HG03571 (cell line): Measurements from ENCODE around the gene ZBTB32.

ENCODE experiments used
- ATAC-seq: cut with Tn5 transposase; IDR thresholded peaks from one replicate; pipeline ENCODE4 v1.9.1; 2021; ENCODE audit not compliant: unreplicated experiment

ZBTB32 gene

DNA sequence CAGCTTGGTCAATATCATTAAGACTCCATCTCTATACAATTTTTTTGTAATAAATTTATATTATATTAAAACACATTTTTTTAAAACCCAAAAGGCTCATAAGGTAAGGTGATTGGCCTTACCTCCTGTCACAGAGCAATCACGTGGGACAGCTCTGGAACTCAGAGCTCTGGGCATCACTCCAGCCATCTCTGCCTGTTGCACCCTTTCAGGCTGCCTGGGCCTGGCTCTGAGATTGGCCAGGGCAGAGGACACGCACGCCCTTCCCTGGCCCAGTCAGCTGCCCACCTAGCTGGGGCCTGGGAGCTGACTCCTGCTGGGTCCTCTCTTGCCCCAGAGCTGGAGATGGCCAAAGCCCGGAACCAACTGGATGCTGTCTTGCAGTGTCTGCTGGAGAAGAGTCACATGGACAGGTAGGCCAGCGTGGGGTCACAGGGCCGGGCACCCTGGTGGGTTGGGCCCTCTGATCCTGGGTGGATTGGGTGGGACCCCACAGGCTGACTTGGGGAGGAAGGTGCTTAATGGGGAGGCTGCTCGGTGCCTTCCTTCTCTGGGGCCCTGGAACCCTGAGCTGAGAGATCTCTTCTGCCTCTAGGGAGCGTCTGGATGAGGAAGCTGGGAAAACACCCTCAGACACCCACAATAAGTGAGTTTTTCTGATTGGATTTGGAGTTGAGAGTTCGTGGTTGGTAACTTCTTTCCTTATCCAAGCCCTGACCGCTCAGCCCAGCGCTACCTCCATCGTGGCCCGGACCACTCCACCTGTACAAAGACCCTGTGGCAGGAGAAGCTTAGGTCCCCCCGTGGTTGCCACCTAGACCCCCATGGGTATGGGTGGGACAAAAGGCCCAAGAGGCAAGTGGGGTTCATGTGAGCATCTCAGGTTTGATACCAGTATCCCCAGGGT is 47.7 kb downstream of the ZBTB32 start:
- no peak for ATAC-seq

DNA sequence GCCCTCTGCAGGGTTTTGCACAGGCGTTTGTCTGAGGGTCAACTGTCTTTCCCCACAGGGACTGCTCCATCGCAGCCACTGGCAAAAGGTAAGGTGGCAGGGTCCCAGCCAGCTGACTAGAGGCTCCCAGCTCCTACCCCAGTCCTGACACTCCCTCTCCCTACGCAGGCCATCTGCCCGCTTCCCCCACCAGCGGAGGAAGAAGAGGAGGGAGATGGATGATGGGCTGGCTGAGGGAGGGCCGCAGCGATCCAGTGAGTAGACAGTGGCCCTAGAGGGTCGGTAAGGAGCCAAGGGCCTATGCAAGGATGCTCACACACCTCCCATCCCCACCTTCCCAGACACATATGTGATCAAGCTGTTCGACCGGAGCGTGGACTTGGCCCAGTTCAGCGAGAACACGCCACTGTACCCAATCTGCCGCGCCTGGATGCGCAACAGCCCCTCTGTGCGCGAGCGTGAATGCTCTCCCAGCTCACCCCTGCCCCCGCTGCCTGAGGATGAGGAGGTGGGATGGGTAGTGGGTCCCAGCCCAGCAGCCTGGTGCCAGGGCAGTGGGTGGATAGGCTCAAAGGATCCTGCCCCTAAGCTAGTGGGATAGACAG is 48.5 kb downstream of the ZBTB32 start:
- ATAC-seq: no peak

DNA sequence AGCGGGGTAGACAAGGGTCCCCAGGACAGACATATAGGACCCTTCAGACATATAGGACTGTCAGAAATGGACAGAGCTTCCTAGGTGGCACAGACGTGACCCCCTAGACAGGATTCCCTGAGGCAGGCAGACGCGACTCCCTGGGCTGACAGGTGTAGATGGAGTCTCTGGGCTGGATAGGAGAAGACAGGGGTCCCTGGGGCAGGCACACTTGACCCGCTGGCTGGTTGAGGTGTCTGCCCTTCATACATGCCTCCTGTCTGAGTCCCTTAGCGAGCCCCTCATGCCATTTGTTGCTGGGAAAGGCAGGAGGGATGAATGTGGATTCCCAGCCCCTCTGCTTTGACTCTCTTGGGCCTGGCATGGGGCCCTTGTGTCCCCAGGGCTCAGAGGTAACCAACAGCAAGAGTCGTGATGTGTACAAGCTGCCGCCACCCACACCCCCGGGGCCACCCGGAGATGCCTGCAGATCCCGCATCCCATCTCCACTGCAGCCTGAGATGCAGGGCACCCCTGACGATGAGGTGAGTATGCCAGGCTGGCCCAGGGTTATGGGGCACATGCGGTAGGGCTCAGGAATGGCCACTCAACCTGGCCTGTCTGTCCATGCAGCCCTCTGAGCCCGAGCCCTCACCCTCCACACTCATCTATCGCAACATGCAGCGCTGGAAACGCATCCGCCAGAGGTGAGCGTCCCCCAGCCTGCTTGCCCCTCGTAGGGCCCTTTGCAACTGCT is 49.4 kb downstream of the ZBTB32 start:
- no peak for ATAC-seq

DNA sequence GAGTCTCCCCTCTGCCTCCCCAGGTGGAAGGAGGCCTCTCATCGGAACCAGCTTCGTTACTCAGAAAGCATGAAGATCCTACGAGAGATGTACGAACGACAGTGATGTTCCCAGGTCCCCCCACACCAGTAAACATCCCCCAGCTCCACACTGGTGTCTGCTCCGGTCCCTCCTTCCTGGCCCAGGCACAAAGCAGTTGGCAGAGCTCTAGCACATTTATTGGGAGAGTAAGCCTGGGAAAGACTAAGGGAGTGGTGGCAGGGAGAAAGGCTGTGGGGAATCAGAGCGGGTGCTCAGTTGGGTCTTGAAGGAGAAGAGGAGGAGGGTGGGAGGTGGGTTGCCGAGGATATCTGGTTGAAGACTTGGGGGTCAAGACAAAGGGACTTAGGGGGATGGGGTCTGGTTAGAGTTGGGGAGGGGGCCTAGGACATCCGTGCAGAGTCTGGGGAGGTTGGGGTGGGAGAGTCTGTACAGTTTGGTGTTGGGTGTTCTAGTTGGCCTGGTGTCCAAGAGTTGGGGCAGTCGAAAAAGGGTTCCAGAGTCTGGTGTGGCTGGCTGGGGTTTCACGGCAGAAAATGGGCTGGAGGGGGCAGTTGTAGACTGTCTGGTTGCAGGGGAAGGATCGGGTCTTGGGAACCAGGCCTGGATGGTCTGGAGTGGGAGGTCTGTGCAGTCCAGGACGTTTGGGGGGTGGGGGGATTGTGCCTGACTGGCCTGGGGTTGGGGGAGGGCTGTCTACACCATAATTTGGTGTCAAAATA is 50.2 kb downstream of the ZBTB32 start:
- ATAC-seq: no peak

DNA sequence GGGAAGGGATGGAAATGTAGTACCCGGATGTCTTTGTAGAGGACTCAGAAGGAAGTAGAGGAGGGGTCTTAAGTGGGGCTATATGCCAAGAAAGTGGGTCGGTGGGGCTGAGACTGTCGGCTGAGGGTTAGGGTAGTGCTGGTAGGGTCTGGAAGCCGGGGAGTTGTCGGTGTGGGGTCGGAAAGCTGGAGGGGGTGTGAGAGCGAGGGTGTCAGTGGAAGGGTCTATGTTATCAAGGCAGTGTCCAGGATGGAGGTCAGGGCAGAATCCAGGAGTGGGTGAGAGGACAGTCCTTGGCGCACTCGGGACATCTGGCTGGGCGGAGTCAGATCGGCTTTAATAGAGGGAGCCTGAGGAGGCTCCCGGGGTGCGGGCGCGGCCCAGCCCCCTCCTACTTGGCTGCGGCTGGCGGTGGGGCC is 50.8 kb downstream of the ZBTB32 start:
- no peak for ATAC-seq

DNA sequence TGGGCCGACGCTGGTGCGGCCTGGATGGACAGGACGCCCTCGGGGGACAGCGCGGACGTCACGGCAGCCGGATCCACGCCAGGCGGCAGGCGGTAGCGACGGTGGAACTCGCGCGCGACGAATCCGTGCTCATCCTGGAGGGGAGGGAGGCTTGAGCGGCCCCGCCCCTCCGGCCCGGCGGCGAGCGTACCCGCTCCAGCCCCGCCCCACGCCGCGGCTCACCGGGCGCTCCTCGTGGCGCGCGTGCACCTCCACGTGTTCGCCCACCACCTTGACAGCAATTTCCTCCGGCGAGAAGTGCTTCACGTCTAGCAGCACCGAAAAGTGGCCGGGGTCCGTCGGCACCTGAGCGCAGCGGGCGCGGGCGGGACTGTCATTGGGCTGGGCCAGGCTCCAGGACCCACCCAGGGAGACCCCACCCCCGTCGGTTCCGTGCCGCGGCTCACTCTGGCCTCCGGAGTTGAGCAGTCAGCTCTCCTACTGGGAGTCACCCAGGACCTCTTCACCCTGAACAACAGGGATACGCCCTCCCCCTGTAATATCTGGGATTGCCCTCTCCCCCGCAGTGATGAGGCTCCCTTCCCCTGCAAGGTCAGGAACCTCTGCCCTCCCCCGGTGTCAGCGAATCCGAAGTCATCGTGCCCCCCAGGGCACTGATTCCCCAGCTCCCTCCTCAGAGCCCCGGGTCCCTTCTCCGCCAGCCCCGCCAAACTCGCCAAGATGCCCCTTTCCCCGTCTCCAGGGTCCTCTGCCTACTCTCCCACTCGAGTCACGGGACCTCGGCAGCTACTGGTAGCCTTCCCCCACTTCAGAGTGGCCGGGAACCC is 51.4 kb downstream of the ZBTB32 start:
- ATAC-seq: no peak

DNA sequence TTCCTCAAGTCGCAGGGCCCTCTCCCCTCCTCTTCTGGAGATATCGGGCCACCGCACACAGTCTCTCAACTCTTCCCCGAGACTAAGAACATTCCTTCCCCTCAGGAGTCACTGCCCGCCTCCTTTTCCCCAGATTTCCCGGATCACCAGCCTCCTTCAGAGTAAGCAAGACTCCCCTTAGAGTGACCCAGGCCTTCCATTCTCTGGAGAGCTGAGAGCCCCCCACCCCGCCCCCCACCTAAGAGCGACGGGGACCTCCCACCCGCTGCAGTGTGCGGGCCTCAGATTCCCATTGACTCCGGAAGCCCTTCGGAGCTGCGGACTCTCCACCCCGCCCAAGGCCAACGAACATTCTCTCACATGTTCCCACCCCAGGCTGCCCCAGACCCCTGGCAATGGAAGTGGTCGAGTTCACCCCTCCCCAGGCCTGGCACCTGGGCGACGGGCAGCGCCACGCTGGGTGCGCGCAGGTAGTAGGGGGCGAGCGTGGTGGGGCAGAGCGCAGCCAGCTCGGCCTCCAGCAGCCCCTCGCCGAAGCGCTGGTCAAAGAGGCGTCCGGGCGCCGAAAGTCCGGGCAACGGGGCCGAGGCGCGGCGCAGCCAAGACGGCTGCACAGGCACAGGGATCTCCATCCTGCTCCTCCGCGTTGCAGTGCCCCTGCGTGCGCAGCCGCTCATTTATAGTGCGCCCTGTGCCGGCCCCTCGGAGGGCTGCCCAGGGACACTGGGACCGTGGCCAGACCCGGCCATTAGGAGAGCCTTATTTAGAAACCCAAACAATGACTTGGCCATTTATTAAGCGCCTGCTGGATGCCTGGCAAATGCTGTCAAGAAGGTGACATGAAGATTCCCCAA is 52.2 kb downstream of the ZBTB32 start, which contains the start of gene HSPB6:
HSPB6 (minus strand) TSS at position 653 of the 854 bp plus-strand sequence; CDS start at position 632, 21 bp downstream.
- no peak for ATAC-seq

DNA sequence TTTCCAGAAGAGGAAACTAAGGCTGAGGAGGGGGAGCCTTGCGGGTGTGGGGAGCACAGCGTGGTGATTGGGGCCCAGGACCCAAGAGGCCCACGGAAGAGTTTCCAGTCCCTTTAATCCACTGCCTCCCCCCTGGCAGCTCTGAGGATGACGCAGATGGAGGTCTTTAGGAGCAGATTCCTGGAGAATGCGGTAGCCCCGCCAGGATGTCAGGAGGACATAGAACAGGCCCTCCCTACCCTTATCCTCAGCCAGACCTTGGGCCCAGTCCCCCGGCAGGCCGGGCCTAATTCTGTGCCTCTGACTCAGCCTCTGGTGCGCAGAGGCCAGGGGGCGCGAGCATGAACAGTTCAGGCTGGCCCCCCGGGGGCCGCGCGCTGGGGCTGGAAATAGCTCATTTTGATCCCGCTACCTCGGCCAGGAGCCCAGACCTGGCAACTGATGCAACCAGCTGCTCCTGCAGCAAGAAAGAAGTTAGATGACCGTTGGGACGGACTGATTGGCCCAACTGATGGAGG is 52.9 kb downstream of the ZBTB32 start:
- no peak for ATAC-seq

DNA sequence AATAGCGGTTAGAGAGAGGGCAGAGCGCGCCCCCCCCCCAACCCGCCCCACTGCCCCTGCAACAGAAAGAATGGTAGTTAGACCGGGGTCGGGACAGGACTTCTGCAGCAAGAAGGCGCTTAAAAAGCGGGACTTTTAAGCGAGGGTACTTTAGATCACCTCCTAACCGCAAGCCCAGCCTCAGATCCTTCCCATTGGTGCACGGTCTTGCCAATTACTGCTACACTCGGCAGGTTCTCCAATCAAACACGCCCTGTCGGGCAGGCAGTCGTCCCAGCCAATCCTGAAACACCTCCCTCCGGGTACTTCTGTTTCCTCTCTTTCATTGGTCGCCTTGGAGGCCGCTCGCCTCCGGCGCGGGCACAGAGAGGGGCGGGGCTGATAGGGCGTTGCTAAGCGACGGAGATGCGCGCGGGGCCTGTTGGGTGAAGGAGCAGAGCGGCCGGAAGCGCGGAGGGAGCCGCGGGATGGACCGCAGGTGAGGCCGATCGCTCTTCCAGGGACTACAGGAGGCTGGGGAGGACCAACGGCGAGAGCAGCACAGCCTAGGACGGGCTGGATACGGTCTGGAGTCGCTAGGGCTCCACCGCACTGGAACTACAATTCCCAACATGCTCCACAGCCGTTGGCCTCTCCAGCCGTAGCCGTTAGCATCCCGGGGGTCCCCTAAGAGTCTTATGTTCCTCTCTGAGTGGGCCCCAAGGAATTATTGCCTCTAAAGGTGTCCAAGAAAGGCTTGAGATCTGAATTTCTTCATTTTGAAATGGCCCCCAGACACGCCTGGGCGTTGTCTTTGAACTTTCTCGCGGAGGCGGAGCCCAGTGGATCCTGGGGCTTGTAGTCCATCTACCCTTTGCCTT is 53.6 kb downstream of the ZBTB32 start, which contains the start of gene PROSER3:
PROSER3 (plus strand) TSS at position 428 of the 860 bp plus-strand sequence; CDS start at position 468, 40 bp downstream.
- peak; percentile 83 for ATAC-seq

DNA sequence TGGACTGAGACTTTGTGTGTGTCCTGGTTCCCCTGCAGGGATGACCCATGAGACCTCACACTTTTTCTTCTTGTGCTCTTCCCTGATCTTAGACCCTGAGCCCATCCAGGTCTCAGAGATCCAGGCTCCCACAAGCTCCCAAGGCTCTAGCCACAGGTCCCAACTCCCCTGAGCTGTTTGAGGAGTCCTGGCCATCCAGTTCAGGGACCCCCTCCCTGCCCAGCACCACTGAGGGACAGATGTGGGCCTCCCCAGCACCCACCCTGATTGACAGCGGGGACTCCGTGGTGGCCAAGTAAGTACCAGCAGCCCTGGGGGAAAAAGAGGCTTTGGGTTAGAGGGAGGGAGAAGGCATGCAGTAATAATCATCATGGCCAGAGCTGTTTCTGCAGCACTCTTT is 55.3 kb downstream of the ZBTB32 start:
- ATAC-seq: no peak

DNA sequence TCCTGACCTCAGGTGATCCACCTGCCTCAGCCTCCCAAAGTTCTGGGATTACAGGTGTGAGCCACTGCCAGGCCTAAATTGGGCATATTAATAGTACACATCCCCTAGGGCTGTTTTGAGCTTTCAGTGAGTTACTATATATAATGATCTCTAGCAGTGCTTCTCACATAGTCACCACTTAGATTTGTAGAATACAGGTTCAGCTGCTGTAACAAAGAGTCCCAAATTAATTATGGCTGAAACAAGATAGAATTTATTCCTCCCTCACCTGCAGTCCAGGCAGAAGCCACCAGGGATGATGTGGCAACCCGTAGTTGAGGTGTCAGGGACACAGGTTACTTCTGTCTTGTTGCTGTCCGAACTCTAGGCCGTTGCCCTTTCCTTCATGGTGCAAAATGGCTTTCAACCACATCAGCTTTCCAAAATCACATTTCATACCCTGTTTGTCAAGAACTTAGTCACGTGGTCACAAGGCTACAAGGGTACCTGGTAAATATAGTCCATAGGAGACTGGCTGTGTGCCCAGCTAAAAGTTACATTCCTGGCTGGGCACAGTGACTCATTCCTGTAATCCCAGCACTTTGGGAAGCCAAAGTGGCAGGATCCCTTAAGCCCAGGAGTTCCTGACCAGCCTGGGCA is 56.5 kb downstream of the ZBTB32 start:
- no peak for ATAC-seq

DNA sequence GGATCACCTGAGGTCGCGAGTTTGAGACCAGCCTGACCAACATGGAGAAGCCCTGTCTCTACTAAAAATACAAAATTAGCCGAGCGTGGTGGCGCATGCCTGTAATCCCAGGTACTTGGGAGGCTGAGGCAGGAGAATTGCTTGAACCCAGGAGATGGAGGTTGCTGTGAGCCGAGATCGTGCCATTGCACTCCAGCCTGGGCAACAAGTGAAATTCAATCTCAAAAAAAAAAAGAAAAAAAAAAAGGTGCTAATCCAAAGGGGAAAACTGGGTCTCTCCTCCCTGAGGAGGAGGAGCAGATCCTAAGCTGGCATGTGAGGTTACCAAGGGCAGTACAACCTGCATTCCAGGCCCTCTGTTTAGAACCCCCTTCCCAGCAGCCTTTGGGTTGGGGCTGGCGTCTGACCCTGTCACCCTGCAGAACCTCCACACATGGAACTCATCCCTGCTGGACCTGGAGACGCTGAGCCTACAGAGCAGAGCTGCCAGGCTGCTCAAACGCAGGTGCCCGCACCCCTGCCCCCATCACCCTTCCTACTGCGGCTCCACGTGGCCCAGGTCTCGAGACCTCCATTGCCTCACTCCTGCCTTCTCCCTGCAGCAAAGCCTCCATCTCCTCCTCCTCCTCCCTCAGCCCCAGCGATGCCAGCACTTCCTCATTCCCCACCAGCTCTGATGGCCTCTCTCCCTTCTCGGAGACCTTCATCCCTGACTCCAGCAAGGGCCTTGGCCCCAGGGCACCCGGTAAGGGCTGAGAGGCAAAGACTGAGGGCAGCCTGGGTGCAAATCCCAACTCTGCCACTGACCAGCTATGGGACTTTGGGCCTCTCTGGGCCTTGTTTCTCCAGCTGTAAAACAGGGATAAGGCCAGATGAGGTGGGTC is 60.3 kb downstream of the ZBTB32 start:
- ATAC-seq: no peak
